PFSK-1 (cell line): ENCODE results near the gene CYB561D2. TPM values are rescaled to one million over a fixed set of nuclear protein-coding genes. Genes with fewer than 3 reads are reported as not detected.

Source experiments
- FOXP2 ChIP-seq: optimal IDR thresholded peaks from 2 replicates; pipeline ENCODE3; 2011; ENCODE audit warnings: borderline replicate concordance, control low read depth, inconsistent platforms; ENCODE audit not compliant: insufficient read depth; ENCODE audit errors: extremely low read length, extremely low read depth
- POLR2AphosphoS5 ChIP-seq: IDR thresholded peaks from 2 replicates; pipeline ENCODE4 v1.6.1; 2012; ENCODE audit warnings: low read depth, mild to moderate bottlenecking, control low read depth, low read length, moderate library complexity
- REST ChIP-seq, 2 experiments: IDR thresholded peaks; 2 replicates each; pipeline versions ENCODE4 v1.6.1 to v1.8.0; 2011 to 2012; ENCODE audit warnings: low read depth in 2 of 2, low read length in 2 of 2, control low read depth in 1 of 2, inconsistent platforms in 1 of 2, mild to moderate bottlenecking in 1 of 2, moderate library complexity in 1 of 2; ENCODE audit not compliant: insufficient read depth in 1 of 2
- SIN3A ChIP-seq: IDR thresholded peaks from 2 replicates; pipeline ENCODE4 v1.6.1; 2012; ENCODE audit warnings: mild to moderate bottlenecking, low read length, moderate library complexity, borderline replicate concordance; ENCODE audit not compliant: insufficient read depth
- TAF1 ChIP-seq: IDR thresholded peaks from 2 replicates; pipeline ENCODE4 v1.6.1; 2012; ENCODE audit warnings: low read length, control low read depth, borderline replicate concordance; ENCODE audit not compliant: insufficient read depth
- polyA plus RNA-seq: library from polyadenylated mRNA; unstranded; fragments of >200 nt; gene quantifications from one replicate; pipeline ENCODE4 v1.2.1, GENCODE V29; 2012; ENCODE audit warnings: low read depth, missing spikeins; ENCODE audit not compliant: insufficient read length

The CYB561D2 gene
- 20.1 TPM for polyA plus RNA-seq

DNA sequence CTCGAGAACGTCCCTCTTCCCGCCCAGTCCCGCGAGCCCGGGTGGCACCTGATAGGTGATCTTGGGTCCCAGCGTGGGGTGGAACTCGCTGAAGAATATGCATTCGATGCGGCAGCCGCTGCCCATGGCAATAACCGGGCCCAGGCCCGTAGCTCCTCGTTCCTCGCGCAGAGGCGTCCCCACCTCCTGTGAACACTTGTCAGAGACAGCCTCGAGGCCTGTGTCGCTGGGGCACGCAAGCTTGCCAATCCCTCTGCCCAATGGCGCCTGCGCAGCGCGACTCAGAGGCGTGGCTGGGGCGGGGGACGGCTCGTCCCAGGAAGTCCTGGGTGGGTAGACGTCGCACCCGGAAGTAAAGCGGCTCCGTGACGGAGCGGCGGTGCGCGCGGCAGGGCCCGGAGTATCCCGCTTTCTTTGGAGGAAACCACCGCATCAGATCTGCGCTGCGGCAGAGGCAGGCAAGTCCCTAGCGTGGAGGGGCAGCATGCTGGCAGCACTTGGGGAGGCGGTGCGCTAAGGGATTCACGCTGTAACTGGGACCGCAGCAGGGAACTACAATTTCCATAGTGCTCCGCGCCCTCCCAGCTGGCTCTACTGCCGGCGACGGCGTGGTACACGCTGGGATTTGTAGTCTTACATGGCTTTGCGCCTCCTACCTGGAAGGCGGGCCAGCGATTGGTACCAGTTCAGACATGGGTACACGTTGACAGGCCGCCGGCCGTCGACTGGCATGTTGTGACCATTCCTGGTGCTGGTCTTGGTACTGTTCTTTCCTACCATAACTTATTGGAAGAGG lies at the start of gene CYB561D2, which contains the start of gene NPRL2:
Gene CYB561D2 (plus strand): TSS at position 336 of the 796 bp plus-strand sequence. CDS start 572 bp downstream, outside the sequence.
Gene NPRL2 (minus strand): TSS at position 249 of the 796 bp plus-strand sequence. CDS start 123 bp downstream, at position 126.
- TF ChIP-seq REST (IDR thresholded peaks at IDR 0.05; ENCODE audit: insufficient read depth in 1 of 2, low read depth in 2 of 2, low read length in 2 of 2) = no peak
- peak; percentile 70; the same call in 1 of the 2 replicates for TF ChIP-seq TAF1
- no peak for TF ChIP-seq FOXP2
- TF ChIP-seq POLR2AphosphoS5 = peak; percentile 85
- peak; percentile 68; the same call in 1 of the 2 replicates for TF ChIP-seq SIN3A

DNA sequence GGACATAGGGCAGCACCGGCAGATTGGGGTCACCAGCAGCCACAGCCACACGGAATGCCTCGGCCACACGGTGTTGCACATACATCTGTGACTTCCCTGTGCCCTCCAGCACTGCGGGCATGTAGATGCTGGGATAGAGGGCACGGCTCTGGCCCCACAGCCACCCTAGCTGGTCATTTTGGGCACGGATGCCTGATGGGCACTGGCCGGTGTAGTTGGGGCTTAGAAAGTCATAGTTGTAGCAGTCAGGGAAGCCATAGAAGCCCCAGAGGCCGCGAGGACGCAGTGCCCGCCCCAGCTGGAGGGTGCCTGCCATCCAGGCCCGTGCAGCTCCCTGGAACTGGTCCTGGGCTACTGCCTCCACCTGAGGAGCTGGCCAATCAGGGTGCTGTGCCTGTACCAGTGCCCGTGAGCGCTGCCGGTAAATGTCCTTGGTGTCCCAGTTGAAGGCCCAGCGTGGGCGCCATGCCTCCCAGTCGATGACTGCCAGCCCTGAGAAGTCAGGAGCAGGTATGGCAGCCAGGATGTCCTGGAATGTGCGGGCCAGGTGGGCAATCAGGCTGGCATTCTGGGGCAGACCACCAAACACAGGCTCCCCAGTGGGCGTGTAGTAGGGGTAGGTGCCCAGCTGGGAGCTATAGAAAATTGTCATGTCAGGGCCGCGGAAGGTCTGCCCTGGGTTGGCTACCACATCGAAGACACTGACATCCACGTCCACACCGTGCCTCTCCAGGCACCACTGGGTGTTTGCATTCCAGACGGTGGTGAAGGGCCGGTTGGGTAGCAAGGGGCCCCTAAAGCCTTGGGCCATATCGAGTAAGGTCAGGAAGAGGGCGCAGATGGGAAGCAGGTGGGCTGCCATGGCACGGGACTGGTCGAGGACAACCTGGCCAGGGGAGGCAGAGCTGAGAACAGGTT lies 48.3 kb upstream of the CYB561D2 start:
- TF ChIP-seq POLR2AphosphoS5 (no peak), TAF1 (no peak), SIN3A (no peak), FOXP2 (no peak), REST (IDR thresholded peaks at IDR 0.05; ENCODE audit: insufficient read depth in 1 of 2, low read depth in 2 of 2, low read length in 2 of 2) (no peak)

DNA sequence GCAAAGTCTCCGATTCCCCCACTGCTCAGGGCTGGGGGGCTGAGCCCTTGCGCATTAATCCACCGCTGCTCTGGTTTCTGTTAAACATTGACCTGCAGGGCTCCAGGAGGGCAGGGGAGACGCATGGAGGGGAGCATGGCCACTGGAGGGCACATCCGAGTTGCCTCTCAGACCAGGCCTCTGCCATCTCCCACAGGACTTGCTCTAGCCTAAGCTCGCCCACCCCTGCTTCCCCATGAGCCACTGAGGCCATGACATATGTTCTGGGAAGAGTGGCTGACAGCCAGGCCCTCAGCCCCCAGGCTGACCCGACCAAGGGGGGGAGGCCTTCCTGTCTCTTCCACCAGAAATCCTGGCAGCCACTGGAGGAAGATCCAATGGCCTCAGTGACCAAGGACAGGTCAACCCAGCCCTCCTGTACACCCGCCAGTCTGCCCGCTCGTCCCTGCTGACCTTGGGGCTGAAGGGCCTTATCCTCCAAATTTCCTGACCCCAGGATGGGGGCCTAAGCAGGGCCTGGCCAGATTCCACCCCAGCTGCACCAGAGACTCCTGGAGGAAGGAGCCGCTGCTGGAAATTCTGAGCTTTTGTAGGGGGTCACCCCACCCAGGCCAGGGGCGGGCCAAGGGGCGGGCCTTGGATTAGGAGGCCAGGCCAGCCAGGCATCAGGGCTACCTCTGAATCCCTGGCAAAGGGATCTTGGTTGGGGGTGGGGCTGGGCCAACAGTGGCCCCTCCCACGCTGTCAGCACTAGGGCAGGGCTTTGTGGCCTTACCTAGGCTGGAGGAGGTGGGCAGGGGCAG lies 47.4 kb upstream of the CYB561D2 start, which contains the start of gene HYAL1:
Gene HYAL1 (minus strand): TSS at position 562 of the 803 bp plus-strand sequence. CDS start 618 bp downstream, outside the sequence.
- TF ChIP-seq FOXP2 (no peak), TAF1 (no peak), REST (IDR thresholded peaks at IDR 0.05; ENCODE audit: insufficient read depth in 1 of 2, low read depth in 2 of 2, low read length in 2 of 2) (no peak), POLR2AphosphoS5 (peak; percentile 40; the same call in 1 of the 2 replicates), SIN3A (no peak)

- TF ChIP-seq FOXP2 (no peak), POLR2AphosphoS5 (no peak), TAF1 (no peak), REST (IDR thresholded peaks at IDR 0.05; ENCODE audit: insufficient read depth in 1 of 2, low read depth in 2 of 2, low read length in 2 of 2) (no peak), SIN3A (no peak)
Measured at GRCh38 chr3:50304601-50305000, 46.1 kb upstream of the CYB561D2 start.
